GM23248 (cell line): ENCODE data around the gene BICRA. TPM values are rescaled to one million over a fixed set of nuclear protein-coding genes. Genes with fewer than 3 reads are reported as not detected.

Experiments used
- DNase-seq: peaks from one replicate; pipeline ENCODE4 v3.0.0-alpha.2; 2015
- H2AFZ ChIP-seq: fragments of 200-600 bp; sonication (generic); 2 replicates; pipeline ENCODE4 v1.6.1; 2016; ENCODE audit warnings: antibody characterized with exemption
- H3F3A ChIP-seq: fragments of 200-600 bp; sonication (generic); 2 replicates; pipeline ENCODE4 v1.6.1; 2016; ENCODE audit warnings: mild to moderate bottlenecking, antibody characterized with exemption, mixed run types; ENCODE audit not compliant: insufficient read depth
- H3K27ac ChIP-seq: fragments of 200-600 bp; sonication (generic); 2 replicates; pipeline ENCODE4 v1.5.1; 2016; ENCODE audit warnings: mild to moderate bottlenecking
- H3K27me3 ChIP-seq: fragments of 200-600 bp; sonication (generic); replicated peaks from 2 replicates; pipeline ENCODE4 v1.6.1; 2016; ENCODE audit warnings: mild to moderate bottlenecking; ENCODE audit not compliant: insufficient read depth
- H3K36me3 ChIP-seq: fragments of 200-600 bp; sonication (generic); 2 replicates; pipeline ENCODE4 v1.6.1; 2016; ENCODE audit warnings: low read depth, mild to moderate bottlenecking
- H3K4me1 ChIP-seq: fragments of 200-600 bp; sonication (generic); 2 replicates; pipeline ENCODE4 v1.6.1; 2016; ENCODE audit warnings: mild to moderate bottlenecking; ENCODE audit not compliant: insufficient read depth
- H3K4me2 ChIP-seq: fragments of 200-600 bp; sonication (generic); one replicate; pipeline ENCODE4 v1.6.1; 2016; ENCODE audit warnings: mild to moderate bottlenecking; ENCODE audit not compliant: unreplicated experiment
- H3K4me3 ChIP-seq: fragments of 200-600 bp; sonication (generic); 2 replicates; pipeline ENCODE4 v1.5.1; 2016; ENCODE audit warnings: mild to moderate bottlenecking
- H3K79me2 ChIP-seq: fragments of 200-600 bp; sonication (generic); 2 replicates; pipeline ENCODE4 v1.6.1; 2016; ENCODE audit warnings: mild to moderate bottlenecking; ENCODE audit not compliant: insufficient read depth
- H3K9ac ChIP-seq: fragments of 200-600 bp; sonication (generic); 2 replicates; pipeline ENCODE4 v1.6.1; 2016; ENCODE audit warnings: mild to moderate bottlenecking
- H3K9me2 ChIP-seq: fragments of 200-600 bp; sonication (generic); 2 replicates; pipeline ENCODE4 v1.6.1; 2016; ENCODE audit warnings: mixed run types, mild to moderate bottlenecking, moderate library complexity; ENCODE audit not compliant: insufficient read depth
- H3K9me3 ChIP-seq: fragments of 200-600 bp; sonication (generic); one replicate; pipeline ENCODE4 v1.6.1; 2017; ENCODE audit warnings: low read depth
- H4K20me1 ChIP-seq: fragments of 200-600 bp; sonication (generic); 2 replicates; pipeline ENCODE4 v1.6.0; 2016; ENCODE audit not compliant: insufficient read depth
- EZH2 ChIP-seq: fragments of 200-600 bp; sonication (generic); IDR thresholded peaks from 2 replicates; pipeline ENCODE4 v1.6.1; 2018; ENCODE audit warnings: antibody characterized with exemption, mild to moderate bottlenecking; ENCODE audit not compliant: insufficient read depth, poor library complexity, severe bottlenecking
- EZH2phosphoT487 ChIP-seq: fragments of 200-600 bp; sonication (generic); IDR thresholded peaks from 2 replicates; pipeline ENCODE4 v1.6.1; 2018; ENCODE audit warnings: antibody characterized with exemption, moderate library complexity, mild to moderate bottlenecking, low read depth; ENCODE audit not compliant: insufficient read depth
- WGBS, 2 experiments: methylation state at CpG; one replicate each; pipeline ENCODE4 v1.1.6; 2015 to 2017; ENCODE audit warnings: low lambda C conversion rate in 2 of 2, low coverage in 1 of 2; ENCODE audit errors: missing lambda C conversion rate in 2 of 2; 5-methylcytosine and 5-hydroxymethylcytosine counted together
- in situ Hi-C: fragments of 300-500 bp; cut with MboI; formaldehyde crosslinking; loops from 2 replicates; pipeline ENCODE4 v1.15.0; 2020
- polyA plus RNA-seq: library from polyadenylated mRNA; unstranded; fragments of >200 nt; fragmentation: Nextera tagmentation; extraction: Ambion mirVana; gene quantifications from 2 replicates; pipeline ENCODE4 v1.2.1, GENCODE V29; 2016
- total RNA-seq: library from RNA; depleted of rRNA; stranded (reverse); fragments of >200 nt; shearing (Covaris generic); gene quantifications from 2 replicates; pipeline ENCODE4 v1.2.3, GENCODE V29; 2014

The BICRA gene
- total and polyA plus RNA-seq, 2 experiments from 2014 or later, result 0.86 to 1.1 TPM

DNA sequence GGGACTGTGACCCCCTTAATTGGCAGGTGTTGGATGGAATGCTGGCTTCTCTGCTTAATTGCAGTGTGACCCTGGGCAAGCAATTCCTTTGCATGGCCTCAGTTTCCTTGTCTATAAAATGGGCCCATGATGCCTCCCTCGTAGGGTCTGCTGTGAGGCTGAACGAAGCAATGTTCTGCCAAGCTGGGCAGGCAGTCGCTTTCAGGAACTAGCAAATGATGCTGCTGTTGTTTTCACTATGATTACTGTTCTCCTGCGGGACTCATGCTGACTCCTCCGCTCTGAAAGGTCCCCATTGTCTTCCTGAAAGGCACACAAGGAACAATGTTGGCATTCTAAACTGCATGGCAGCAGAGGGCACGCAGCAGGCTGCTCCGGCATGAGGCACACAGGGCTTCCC, 6.8 kb downstream of the BICRA start:
- Histone ChIP-seq H3F3A (peaks cover 11% of the 10 kb centered on the region; the same call in 1 of the 2 replicates), H3K9me2 (no peaks in the 10 kb centered on the region), H3K79me2 (peaks cover 100% of the 10 kb centered on the region), H3K27me3 (no peaks in the 10 kb centered on the region), H3K4me2 (no peak overlapping the region), H3K27ac (no peak overlapping the region), H2AFZ (no peak overlapping the region), H3K9ac (no peak overlapping the region), H3K36me3 (no peaks in the 10 kb centered on the region), H3K9me3 (no peaks in the 10 kb centered on the region), H3K4me1 (peaks cover 19% of the 10 kb centered on the region), H3K4me3 (no peak overlapping the region), H4K20me1 (peaks cover 5% of the 10 kb centered on the region; the same call in 1 of the 2 replicates)
- in situ Hi-C loops, result no loop called here
- no peak for TF ChIP-seq EZH2phosphoT487
- TF ChIP-seq EZH2, result no peak
- WGBS, 2 experiments, result 92 to 93% methylated on average over 7 of the region's 7 CpGs
- DNase-seq, result no peak

DNA sequence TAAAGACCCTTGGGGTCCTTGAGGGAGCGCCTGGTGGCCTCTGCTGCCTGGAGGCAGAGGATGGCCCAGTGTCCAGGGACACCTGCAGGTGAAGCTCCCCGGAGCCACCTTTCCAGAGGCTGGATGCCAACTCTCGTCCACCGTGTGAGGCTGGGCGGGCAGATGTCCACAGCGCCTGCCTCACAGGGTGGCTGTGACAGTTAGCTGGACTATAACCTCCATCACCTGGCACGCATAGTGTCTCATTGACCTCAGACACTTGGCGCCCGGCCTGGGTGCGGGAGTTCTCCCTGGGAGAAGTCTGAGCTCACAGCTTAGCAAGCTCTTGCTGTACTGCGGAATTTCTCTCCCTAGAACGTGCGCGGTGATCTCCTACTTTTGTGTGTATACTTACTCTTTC, 9.8 kb downstream of the BICRA start:
- Histone ChIP-seq H3K4me1 (peaks cover 3% of the 10 kb centered on the region; the same call in 1 of the 2 replicates), H2AFZ (no peak overlapping the region), H3K4me2 (no peak overlapping the region), H3K36me3 (no peaks in the 10 kb centered on the region), H3K9me2 (no peaks in the 10 kb centered on the region), H3K9ac (no peak overlapping the region), H3K27me3 (no peaks in the 10 kb centered on the region), H4K20me1 (peaks cover 8% of the 10 kb centered on the region; the same call in 1 of the 2 replicates), H3K79me2 (peaks cover 100% of the 10 kb centered on the region), H3F3A (0 out of 2 replicates have a peak, but pooled peaks cover 1% of the 10 kb centered on the region), H3K4me3 (no peak overlapping the region), H3K27ac (no peak overlapping the region), H3K9me3 (no peaks in the 10 kb centered on the region)
- in situ Hi-C loops, result no loop called here
- WGBS, 2 experiments, result 59 to 69% methylated on average over 13 to 14 of the region's 14 CpGs
- peak; percentile 55 for DNase-seq
- TF ChIP-seq EZH2phosphoT487 (no peak), EZH2 (no peak)

DNA sequence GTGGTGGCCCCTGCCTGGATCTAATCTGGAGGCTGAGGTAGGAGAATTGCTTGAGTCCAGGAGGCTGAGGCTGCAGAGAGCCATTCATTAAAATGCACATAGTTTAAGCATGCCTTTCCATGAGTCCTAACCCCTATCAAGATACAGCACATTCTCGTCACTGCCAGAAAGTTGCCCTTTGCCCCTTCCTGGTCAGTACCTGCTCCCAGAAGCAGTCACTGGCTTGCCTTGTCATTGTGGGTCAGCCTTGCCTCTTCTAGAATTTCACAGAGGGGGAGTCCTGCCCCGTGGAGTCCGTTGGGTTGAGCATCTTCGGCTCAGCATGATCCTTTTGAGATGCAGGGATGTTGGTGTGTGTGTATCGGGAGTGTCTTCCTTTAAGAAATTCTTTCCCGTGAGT, 10.8 kb downstream of the BICRA start:
- Histone ChIP-seq H3K9me2 (no peaks in the 10 kb centered on the region), H3K9me3 (no peaks in the 10 kb centered on the region), H3K27ac (no peak overlapping the region), H2AFZ (no peak overlapping the region), H3K4me1 (no peaks in the 10 kb centered on the region), H3K9ac (no peak overlapping the region), H4K20me1 (peaks cover 8% of the 10 kb centered on the region; the same call in 1 of the 2 replicates), H3K27me3 (no peaks in the 10 kb centered on the region), H3K4me3 (no peak overlapping the region), H3F3A (no peaks in the 10 kb centered on the region), H3K4me2 (no peak overlapping the region), H3K79me2 (peaks cover 100% of the 10 kb centered on the region), H3K36me3 (no peaks in the 10 kb centered on the region)
- DNase-seq, result no peak
- in situ Hi-C loops, result no loop called here
- TF ChIP-seq EZH2 (no peak), EZH2phosphoT487 (no peak)
- WGBS, 2 experiments, result 71 to 72% methylated on average over 6 of the region's 6 CpGs

DNA sequence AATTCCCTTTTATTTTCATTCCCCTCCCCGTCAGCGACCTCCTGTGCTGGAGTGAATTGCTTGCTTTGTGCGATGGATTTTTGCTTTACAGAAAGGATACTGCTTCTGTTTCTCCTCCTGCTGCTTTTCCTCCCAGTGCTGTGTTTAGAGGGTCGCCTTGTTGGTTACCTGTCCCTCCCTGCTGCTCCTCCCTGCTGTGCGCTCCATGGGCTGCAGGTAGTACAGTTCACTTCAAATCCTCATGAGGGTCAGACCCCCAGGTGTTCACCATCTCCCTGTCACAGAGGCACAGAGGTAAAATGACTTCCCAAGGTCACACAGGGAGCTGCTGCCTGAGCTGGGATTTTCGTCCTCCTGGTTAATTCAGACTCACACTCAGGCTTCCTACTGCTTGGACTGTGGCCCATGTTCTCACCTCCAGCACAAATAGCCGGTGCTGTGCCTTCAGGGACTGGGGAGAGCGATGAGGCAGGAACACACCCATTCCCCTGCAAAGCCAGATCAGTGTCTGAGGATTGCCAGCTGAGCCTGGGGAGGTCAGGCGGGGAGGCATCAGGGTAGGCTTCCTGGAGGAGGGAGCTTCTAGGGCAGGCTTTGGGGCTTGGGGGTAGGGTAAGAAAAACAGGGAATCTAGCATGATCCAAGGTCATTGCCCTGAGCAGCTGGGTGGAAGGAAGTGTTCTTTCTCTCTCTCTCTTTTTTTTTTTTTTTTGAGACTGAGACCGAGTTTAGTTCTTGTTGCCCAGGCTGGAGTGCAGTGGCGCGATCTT, 14.4 kb downstream of the BICRA start:
- no peak overlapping the region for H3K4me2 ChIP-seq
- H3F3A ChIP-seq, result no peaks in the 10 kb centered on the region
- H4K20me1 ChIP-seq, result peaks cover 8% of the 10 kb centered on the region; the same call in 1 of the 2 replicates
- H3K9me3 ChIP-seq, result no peaks in the 10 kb centered on the region
- no peak for DNase-seq
- H3K4me1 ChIP-seq, result no peaks in the 10 kb centered on the region
- no peaks in the 10 kb centered on the region for H3K27me3 ChIP-seq
- 87 to 93% methylated on average over 9 to 12 of the region's 12 CpGs for WGBS, 2 experiments
- H3K79me2 ChIP-seq, result peaks cover 100% of the 10 kb centered on the region
- in situ Hi-C loops, result no loop called here
- no peak overlapping the region for H2AFZ ChIP-seq
- no peak overlapping the region for H3K4me3 ChIP-seq
- H3K36me3 ChIP-seq, result no peaks in the 10 kb centered on the region
- no peak overlapping the region for H3K27ac ChIP-seq
- no peak for TF ChIP-seq EZH2phosphoT487
- TF ChIP-seq EZH2, result no peak
- H3K9ac ChIP-seq, result no peak overlapping the region
- no peaks in the 10 kb centered on the region for H3K9me2 ChIP-seq
